GM23338 (cell line): ENCODE results near the gene DAAM2. TPM values are rescaled to one million over a fixed set of nuclear protein-coding genes. Genes with fewer than 3 reads are reported as not detected.

Source experiments
- ATAC-seq: fragments of 200-7000 bp; cut with Tn5 transposase; 3 replicates; pipeline ENCODE4 v1.9.1; 2020
- DNase-seq: peaks from one replicate; pipeline ENCODE4 v3.0.0-alpha.2; 2015; ENCODE audit warnings: low spot score
- H2AFZ ChIP-seq: fragments of 200-600 bp; sonication (generic); 2 replicates; pipeline ENCODE4 v1.8.0; 2016; ENCODE audit warnings: antibody characterized with exemption, mild to moderate bottlenecking, moderate library complexity
- H3F3A ChIP-seq: fragments of 200-600 bp; sonication (generic); replicated peaks from 2 replicates; pipeline ENCODE4 v1.8.0; 2017; ENCODE audit warnings: antibody characterized with exemption, mixed run types, low read depth
- H3K27ac ChIP-seq: fragments of 200-600 bp; sonication (generic); 2 replicates; pipeline ENCODE4 v1.6.1; 2016; ENCODE audit warnings: low read depth
- H3K27me3 ChIP-seq: fragments of 200-600 bp; sonication (generic); 2 replicates; pipeline ENCODE4 v1.8.0; 2016; ENCODE audit warnings: mild to moderate bottlenecking, mixed run types, moderate library complexity; ENCODE audit not compliant: insufficient read depth
- H3K36me3 ChIP-seq: fragments of 200-600 bp; sonication (generic); 2 replicates; pipeline ENCODE4 v1.8.0; 2016; ENCODE audit warnings: mild to moderate bottlenecking; ENCODE audit not compliant: insufficient read depth
- H3K4me1 ChIP-seq: fragments of 200-600 bp; sonication (generic); 2 replicates; pipeline ENCODE4 v1.8.0; 2016; ENCODE audit warnings: mild to moderate bottlenecking, moderate library complexity; ENCODE audit not compliant: insufficient read depth
- H3K4me2 ChIP-seq: fragments of 200-600 bp; sonication (generic); 2 replicates; pipeline ENCODE4 v1.7.1; 2017; ENCODE audit warnings: mixed run types
- H3K4me3 ChIP-seq: fragments of 200-600 bp; sonication (generic); 2 replicates; pipeline ENCODE4 v1.6.1; 2016; ENCODE audit warnings: mixed run types
- H3K79me2 ChIP-seq: fragments of 200-600 bp; sonication (generic); replicated peaks from 2 replicates; pipeline ENCODE4 v1.8.0; 2017; ENCODE audit warnings: mild to moderate bottlenecking; ENCODE audit not compliant: insufficient read depth
- H3K9me2 ChIP-seq: fragments of 200-600 bp; sonication (generic); 2 replicates; pipeline ENCODE4 v1.8.0; 2017; ENCODE audit not compliant: insufficient read depth
- H4K20me1 ChIP-seq: fragments of 200-600 bp; sonication (generic); replicated peaks from 2 replicates; pipeline ENCODE4 v1.8.0; 2017; ENCODE audit warnings: mild to moderate bottlenecking; ENCODE audit not compliant: insufficient read depth
- H3K27ac Mint-ChIP-seq: 2 replicates; pipeline ENCODE4 v1.8.0; 2020; ENCODE audit warnings: inconsistent platforms, mild to moderate bottlenecking, moderate library complexity, mixed read lengths
- H3K27me3 Mint-ChIP-seq: 3 replicates; pipeline ENCODE4 v1.8.0; 2022; ENCODE audit warnings: low read depth, mild to moderate bottlenecking, moderate library complexity, mixed read lengths, inconsistent platforms; ENCODE audit not compliant: insufficient read depth, poor library complexity
- H3K36me3 Mint-ChIP-seq: 3 replicates; pipeline ENCODE4 v1.8.0; 2021; ENCODE audit warnings: low read depth, mild to moderate bottlenecking, inconsistent platforms, moderate library complexity, mixed read lengths
- H3K4me1 Mint-ChIP-seq: 3 replicates; pipeline ENCODE4 v1.8.0; 2020; ENCODE audit warnings: mild to moderate bottlenecking, inconsistent platforms, mixed read lengths
- H3K4me3 Mint-ChIP-seq: 3 replicates; pipeline ENCODE4 v1.8.0; 2021; ENCODE audit warnings: moderate library complexity, mild to moderate bottlenecking, inconsistent platforms, mixed read lengths
- H3K9me3 Mint-ChIP-seq: 3 replicates; pipeline ENCODE4 v1.8.0; 2020; ENCODE audit warnings: moderate library complexity, mild to moderate bottlenecking, inconsistent platforms, mixed read lengths
- CREB1 ChIP-seq: fragments of 250-450 bp; sonication (Bioruptor Pico); IDR thresholded peaks from 2 replicates; pipeline ENCODE4 v1.5.0; 2020; ENCODE audit warnings: low read depth, mild to moderate bottlenecking, moderate library complexity
- CTCF ChIP-seq, 2 experiments: fragments of 200-600 bp in 1 of 2; sonication (generic) in 1 of 2; conservative IDR thresholded peaks; 2 replicates each; pipeline versions ENCODE4 v1.5.1 to v1.6.1; 2016 to 2017; ENCODE audit warnings: antibody characterized with exemption in 2 of 2, low read depth in 2 of 2, mild to moderate bottlenecking in 2 of 2, moderate library complexity in 1 of 2
- EZH2 ChIP-seq: fragments of 200-600 bp; sonication (generic); IDR thresholded peaks from one replicate; pipeline ENCODE4 v1.8.0; 2017; ENCODE audit warnings: antibody characterized with exemption, mild to moderate bottlenecking, low read depth; ENCODE audit not compliant: unreplicated experiment
- EZH2phosphoT487 ChIP-seq: fragments of 200-600 bp; sonication (generic); IDR thresholded peaks from one replicate; pipeline ENCODE4 v1.8.1; 2018; ENCODE audit warnings: antibody characterized with exemption; ENCODE audit not compliant: unreplicated experiment
- JUNB ChIP-seq: IDR thresholded peaks from one replicate; pipeline ENCODE4 v1.6.1; 2016; ENCODE audit warnings: antibody characterized with exemption; ENCODE audit not compliant: unreplicated experiment
- NANOG ChIP-seq: IDR thresholded peaks from 2 replicates; pipeline ENCODE4 v1.6.1; 2016; ENCODE audit warnings: antibody characterized with exemption, borderline replicate concordance
- POLR2AphosphoS5 ChIP-seq: IDR thresholded peaks from 2 replicates; pipeline ENCODE4 v1.6.1; 2016; ENCODE audit warnings: antibody characterized with exemption, low read depth
- REST ChIP-seq: IDR thresholded peaks from one replicate; pipeline ENCODE4 v1.6.1; 2018; ENCODE audit warnings: antibody characterized with exemption; ENCODE audit not compliant: unreplicated experiment
- STAT1 ChIP-seq: IDR thresholded peaks from one replicate; pipeline ENCODE4 v1.6.1; 2016; ENCODE audit warnings: antibody characterized with exemption; ENCODE audit not compliant: unreplicated experiment
- ZNF114 ChIP-seq: fragments of 250-450 bp; sonication (Bioruptor Pico); IDR thresholded peaks from 2 replicates; pipeline ENCODE4 v1.5.0; 2020; ENCODE audit warnings: mild to moderate bottlenecking, moderate library complexity
- ZNF331 ChIP-seq: fragments of 250-450 bp; sonication (Bioruptor Pico); IDR thresholded peaks from 2 replicates; pipeline ENCODE4 v1.5.0; 2020; ENCODE audit warnings: low read depth, mild to moderate bottlenecking, moderate library complexity
- polyA plus RNA-seq: library from polyadenylated mRNA; unstranded; fragments of >200 nt; fragmentation: Nextera tagmentation; extraction: Ambion mirVana; gene quantifications from 2 replicates; pipeline ENCODE4 v1.2.1, GENCODE V29; 2016
- total RNA-seq: library from RNA; depleted of rRNA; stranded (reverse); fragments of >200 nt; shearing (Covaris generic); gene quantifications from 2 replicates; pipeline ENCODE4 v1.2.3, GENCODE V29; 2014
- TF ChIP-seq, protein P1 (sequence below): fragments of 250-450 bp; sonication (Bioruptor Pico); IDR thresholded peaks from 2 replicates; pipeline ENCODE4 v1.5.0; 2020; ENCODE audit warnings: mild to moderate bottlenecking, moderate library complexity
- TF ChIP-seq, protein P2 (sequence below): IDR thresholded peaks from 2 replicates; pipeline ENCODE4 v1.6.1; 2016; ENCODE audit warnings: antibody characterized with exemption

The DAAM2 gene
- total and polyA plus RNA-seq, 2 experiments from 2014 or later, result 1.4 to 4.9 TPM

DNA sequence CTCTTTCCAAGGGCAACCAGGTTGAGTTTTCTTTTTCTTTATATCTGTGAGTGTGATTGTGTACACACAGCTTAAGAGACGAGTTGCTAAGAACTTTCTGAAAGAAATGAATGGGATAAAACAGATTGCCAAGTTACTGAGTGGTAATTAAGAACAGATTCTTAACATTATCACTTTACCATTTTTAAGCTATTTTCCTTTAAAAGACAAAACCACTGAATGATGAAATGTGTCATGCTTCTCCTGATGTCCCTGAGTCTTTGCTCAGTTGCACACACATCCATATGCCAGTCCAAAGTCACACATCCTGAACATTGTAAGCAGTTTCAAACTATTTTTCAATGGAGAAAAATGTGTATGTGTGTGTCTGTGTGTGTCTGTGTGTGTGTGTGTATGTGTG, 5.5 kb upstream of the DAAM2 start:
- H3K27me3 Mint-ChIP-seq, result peaks cover 3% of the 10 kb centered on the region
- Histone ChIP-seq H3K27me3 (no peaks in the 10 kb centered on the region), H3F3A (no peaks in the 10 kb centered on the region), H3K27ac (no peak overlapping the region), H3K4me1 (peaks cover 4% of the 10 kb centered on the region), H3K79me2 (no peaks in the 10 kb centered on the region), H3K4me3 (no peak overlapping the region), H2AFZ (no peak overlapping the region), H3K36me3 (no peaks in the 10 kb centered on the region), H3K4me2 (no peak overlapping the region), H4K20me1 (no peaks in the 10 kb centered on the region), H3K9me2 (no peaks in the 10 kb centered on the region)
- H3K9me3 Mint-ChIP-seq, result no peaks in the 10 kb centered on the region; the same call in 2 of the 3 replicates
- TF ChIP-seq POLR2AphosphoS5 (no peak), CREB1 (CRISPR knock-in tag) (no peak), STAT1 (no peak), EZH2 (no peak), EZH2phosphoT487 (no peak), NANOG (no peak), ZNF114 (CRISPR knock-in tag) (no peak), CTCF (conservative IDR thresholded peaks at IDR 0.05; ENCODE audit: low read depth in 2 of 2) (no peak), ZNF331 (no peak), JUNB (no peak), REST (no peak)
- TF ChIP-seq, protein P1, sequence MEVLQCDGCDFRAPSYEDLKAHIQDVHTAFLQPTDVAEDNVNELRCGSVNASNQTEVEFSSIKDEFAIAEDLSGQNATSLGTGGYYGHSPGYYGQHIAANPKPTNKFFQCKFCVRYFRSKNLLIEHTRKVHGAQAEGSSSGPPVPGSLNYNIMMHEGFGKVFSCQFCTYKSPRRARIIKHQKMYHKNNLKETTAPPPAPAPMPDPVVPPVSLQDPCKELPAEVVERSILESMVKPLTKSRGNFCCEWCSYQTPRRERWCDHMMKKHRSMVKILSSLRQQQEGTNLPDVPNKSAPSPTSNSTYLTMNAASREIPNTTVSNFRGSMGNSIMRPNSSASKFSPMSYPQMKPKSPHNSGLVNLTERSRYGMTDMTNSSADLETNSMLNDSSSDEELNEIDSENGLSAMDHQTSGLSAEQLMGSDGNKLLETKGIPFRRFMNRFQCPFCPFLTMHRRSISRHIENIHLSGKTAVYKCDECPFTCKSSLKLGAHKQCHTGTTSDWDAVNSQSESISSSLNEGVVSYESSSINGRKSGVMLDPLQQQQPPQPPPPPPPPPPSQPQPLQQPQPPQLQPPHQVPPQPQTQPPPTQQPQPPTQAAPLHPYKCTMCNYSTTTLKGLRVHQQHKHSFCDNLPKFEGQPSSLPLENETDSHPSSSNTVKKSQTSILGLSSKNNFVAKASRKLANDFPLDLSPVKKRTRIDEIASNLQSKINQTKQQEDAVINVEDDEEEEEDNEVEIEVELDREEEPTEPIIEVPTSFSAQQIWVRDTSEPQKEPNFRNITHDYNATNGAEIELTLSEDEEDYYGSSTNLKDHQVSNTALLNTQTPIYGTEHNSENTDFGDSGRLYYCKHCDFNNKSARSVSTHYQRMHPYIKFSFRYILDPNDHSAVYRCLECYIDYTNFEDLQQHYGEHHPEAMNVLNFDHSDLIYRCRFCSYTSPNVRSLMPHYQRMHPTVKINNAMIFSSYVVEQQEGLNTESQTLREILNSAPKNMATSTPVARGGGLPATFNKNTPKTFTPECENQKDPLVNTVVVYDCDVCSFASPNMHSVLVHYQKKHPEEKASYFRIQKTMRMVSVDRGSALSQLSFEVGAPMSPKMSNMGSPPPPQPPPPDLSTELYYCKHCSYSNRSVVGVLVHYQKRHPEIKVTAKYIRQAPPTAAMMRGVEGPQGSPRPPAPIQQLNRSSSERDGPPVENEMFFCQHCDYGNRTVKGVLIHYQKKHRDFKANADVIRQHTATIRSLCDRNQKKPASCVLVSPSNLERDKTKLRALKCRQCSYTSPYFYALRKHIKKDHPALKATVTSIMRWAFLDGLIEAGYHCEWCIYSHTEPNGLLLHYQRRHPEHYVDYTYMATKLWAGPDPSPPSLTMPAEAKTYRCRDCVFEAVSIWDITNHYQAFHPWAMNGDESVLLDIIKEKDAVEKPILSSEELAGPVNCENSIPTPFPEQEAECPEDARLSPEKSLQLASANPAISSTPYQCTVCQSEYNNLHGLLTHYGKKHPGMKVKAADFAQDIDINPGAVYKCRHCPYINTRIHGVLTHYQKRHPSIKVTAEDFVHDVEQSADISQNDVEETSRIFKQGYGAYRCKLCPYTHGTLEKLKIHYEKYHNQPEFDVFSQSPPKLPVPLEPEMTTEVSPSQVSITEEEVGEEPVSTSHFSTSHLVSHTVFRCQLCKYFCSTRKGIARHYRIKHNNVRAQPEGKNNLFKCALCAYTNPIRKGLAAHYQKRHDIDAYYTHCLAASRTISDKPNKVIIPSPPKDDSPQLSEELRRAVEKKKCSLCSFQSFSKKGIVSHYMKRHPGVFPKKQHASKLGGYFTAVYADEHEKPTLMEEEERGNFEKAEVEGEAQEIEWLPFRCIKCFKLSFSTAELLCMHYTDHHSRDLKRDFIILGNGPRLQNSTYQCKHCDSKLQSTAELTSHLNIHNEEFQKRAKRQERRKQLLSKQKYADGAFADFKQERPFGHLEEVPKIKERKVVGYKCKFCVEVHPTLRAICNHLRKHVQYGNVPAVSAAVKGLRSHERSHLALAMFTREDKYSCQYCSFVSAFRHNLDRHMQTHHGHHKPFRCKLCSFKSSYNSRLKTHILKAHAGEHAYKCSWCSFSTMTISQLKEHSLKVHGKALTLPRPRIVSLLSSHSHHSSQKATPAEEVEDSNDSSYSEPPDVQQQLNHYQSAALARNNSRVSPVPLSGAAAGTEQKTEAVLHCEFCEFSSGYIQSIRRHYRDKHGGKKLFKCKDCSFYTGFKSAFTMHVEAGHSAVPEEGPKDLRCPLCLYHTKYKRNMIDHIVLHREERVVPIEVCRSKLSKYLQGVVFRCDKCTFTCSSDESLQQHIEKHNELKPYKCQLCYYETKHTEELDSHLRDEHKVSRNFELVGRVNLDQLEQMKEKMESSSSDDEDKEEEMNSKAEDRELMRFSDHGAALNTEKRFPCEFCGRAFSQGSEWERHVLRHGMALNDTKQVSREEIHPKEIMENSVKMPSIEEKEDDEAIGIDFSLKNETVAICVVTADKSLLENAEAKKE (CRISPR knock-in tag), result no peak
- TF ChIP-seq, protein P2, sequence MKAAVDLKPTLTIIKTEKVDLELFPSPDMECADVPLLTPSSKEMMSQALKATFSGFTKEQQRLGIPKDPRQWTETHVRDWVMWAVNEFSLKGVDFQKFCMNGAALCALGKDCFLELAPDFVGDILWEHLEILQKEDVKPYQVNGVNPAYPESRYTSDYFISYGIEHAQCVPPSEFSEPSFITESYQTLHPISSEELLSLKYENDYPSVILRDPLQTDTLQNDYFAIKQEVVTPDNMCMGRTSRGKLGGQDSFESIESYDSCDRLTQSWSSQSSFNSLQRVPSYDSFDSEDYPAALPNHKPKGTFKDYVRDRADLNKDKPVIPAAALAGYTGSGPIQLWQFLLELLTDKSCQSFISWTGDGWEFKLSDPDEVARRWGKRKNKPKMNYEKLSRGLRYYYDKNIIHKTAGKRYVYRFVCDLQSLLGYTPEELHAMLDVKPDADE, result no peak
- no peaks in the 10 kb centered on the region for H3K36me3 Mint-ChIP-seq
- ATAC-seq (no peak), DNase-seq (no peak)
- H3K4me1 Mint-ChIP-seq, result peaks cover 6% of the 10 kb centered on the region; the same call in 2 of the 3 replicates
- H3K27ac Mint-ChIP-seq, result no peak overlapping the region
- no peak overlapping the region for H3K4me3 Mint-ChIP-seq
